Kidney epithelial cell (primary cell): ENCODE measurements around the gene SCAMP4. TPM values are rescaled to one million over a fixed set of nuclear protein-coding genes. Genes with fewer than 3 reads are reported as not detected.
A peak's percentile ranks its signal among the peaks of the same experiment; 100 is the strongest.
"Not testable (repeated sequence)": the region's sequence is repeated elsewhere in the genome, so short reads cannot be mapped to it uniquely, and the experiment has no call there.

Experiments used
- DNase-seq: peaks from one replicate; pipeline ENCODE4 v3.0.0-alpha.2; 2010; ENCODE audit warnings: low read depth
- H3K27me3 ChIP-seq: 2 replicates; pipeline ENCODE4 v1.6.0; 2011; ENCODE audit warnings: low read length; ENCODE audit not compliant: control insufficient read depth, insufficient read depth
- H3K36me3 ChIP-seq: 2 replicates; pipeline ENCODE4 v1.5.1; 2011; ENCODE audit warnings: low read length; ENCODE audit not compliant: control insufficient read depth, insufficient read depth
- H3K4me3 ChIP-seq: 2 replicates; pipeline ENCODE4 v1.5.1; 2011; ENCODE audit warnings: low read depth, mild to moderate bottlenecking, control low read depth, low read length
- CTCF ChIP-seq: IDR thresholded peaks from 2 replicates; pipeline ENCODE4 v1.5.1; 2011; ENCODE audit warnings: mild to moderate bottlenecking, moderate library complexity, low read length, control low read depth, inconsistent platforms; ENCODE audit not compliant: insufficient read depth, poor library complexity, severe bottlenecking
- total RNA-seq: library from RNA; depleted of rRNA; stranded (reverse); fragments of >200 nt; gene quantifications from 2 replicates; pipeline ENCODE4 v1.2.3, GENCODE V29; 2015

The SCAMP4 gene
- total RNA-seq, 1 donor from 2014 or later = 178 TPM

- H3K27me3 ChIP-seq = no peaks in the 10 kb centered on the region
- no peak overlapping the region for H3K4me3 ChIP-seq
- no peaks in the 10 kb centered on the region for H3K36me3 ChIP-seq
Observed at GRCh38 chr19:1882089-1882785, 23.0 kb upstream of the SCAMP4 start.

GRCh38 chr19:1882786-1883692, 22.2 kb upstream of the SCAMP4 start:
- Histone ChIP-seq H3K4me3 (no peak overlapping the region), H3K36me3 (no peaks in the 10 kb centered on the region), H3K27me3 (no peaks in the 10 kb centered on the region)
- no peak for TF ChIP-seq CTCF
- DNase-seq = no peak

More at GRCh38 chr19:1882089-1882785, 23.0 kb upstream of the SCAMP4 start:
- DNase-seq = no peak
- no peak for TF ChIP-seq CTCF

- H3K36me3 ChIP-seq = no peaks in the 10 kb centered on the region
- H3K4me3 ChIP-seq = no peak overlapping the region
- H3K27me3 ChIP-seq = no peaks in the 10 kb centered on the region
- DNase-seq = no peak
- TF ChIP-seq CTCF = no peak
Observed at GRCh38 chr19:1883784-1884183, 21.4 kb upstream of the SCAMP4 start.

- Histone ChIP-seq H3K4me3 (peak overlapping the region; percentile 76), H3K27me3 (no peaks in the 10 kb centered on the region), H3K36me3 (no peaks in the 10 kb centered on the region)
- TF ChIP-seq CTCF = no peak
- DNase-seq = no peak
Observed at GRCh38 chr19:1884291-1884718, 20.9 kb upstream of the SCAMP4 start.

GRCh38 chr19:1884719-1885334, 20.4 kb upstream of the SCAMP4 start:
- H3K4me3 ChIP-seq = peak overlapping the region; percentile 76
- TF ChIP-seq CTCF = no peak
- H3K27me3 ChIP-seq = no peaks in the 10 kb centered on the region
- H3K36me3 ChIP-seq = no peaks in the 10 kb centered on the region
- no peak for DNase-seq

- not testable (repeated sequence) for H3K27me3 ChIP-seq, H3K36me3 ChIP-seq
- DNase-seq = peak; percentile 66
- peak within 1 kb of the TSS; percentile 76 for H3K4me3 ChIP-seq
Observed at GRCh38 chr19:1885398-1886119, 19.6 kb upstream of the SCAMP4 start, which contains the start of gene ABHD17A. Gene ABHD17A, minus strand, starts transcription at chr19:1885496. Its CDS starts 3,930 bp downstream, at chr19:1881566.

GRCh38 chr19:1886360-1886759, 18.8 kb upstream of the SCAMP4 start:
- H3K27me3 ChIP-seq, H3K36me3 ChIP-seq, H3K4me3 ChIP-seq, DNase-seq: not testable (repeated sequence)
